ENCODE results near the gene YIPF5.

GRCh38 chr5:144177548-144177947 lies 7.1 kb upstream of the YIPF5 start:
- TF ChIP-seq CTCF (conservative IDR thresholded peaks at IDR 0.05; ENCODE audit: low read depth, low read length) (no peak), EZH2 (IDR thresholded peaks at IDR 0.05; ENCODE audit: borderline replicate concordance, low read depth, low read length, poor library complexity, severe bottlenecking) (no peak)

Measured in A673 (cell line).